GM12875 (cell line): ENCODE results near the gene DOCK1.

ENCODE experiments used
- H3K4me3 ChIP-seq: one replicate; pipeline ENCODE4 v1.5.1; 2011; ENCODE audit warnings: low read depth, low read length, control low read depth
- TF ChIP-seq, protein P1 (sequence below): IDR thresholded peaks from 2 replicates; pipeline ENCODE4 v1.5.1; 2011; ENCODE audit warnings: low read depth, mild to moderate bottlenecking, control low read depth, inconsistent platforms, low read length, moderate library complexity, borderline replicate concordance; ENCODE audit not compliant: insufficient read depth

The DOCK1 gene

GRCh38 chr10:127127822-127128221 lies 222.6 kb downstream of the DOCK1 start:
- H3K4me3 ChIP-seq = no peak overlapping the region
- TF ChIP-seq, protein P1, sequence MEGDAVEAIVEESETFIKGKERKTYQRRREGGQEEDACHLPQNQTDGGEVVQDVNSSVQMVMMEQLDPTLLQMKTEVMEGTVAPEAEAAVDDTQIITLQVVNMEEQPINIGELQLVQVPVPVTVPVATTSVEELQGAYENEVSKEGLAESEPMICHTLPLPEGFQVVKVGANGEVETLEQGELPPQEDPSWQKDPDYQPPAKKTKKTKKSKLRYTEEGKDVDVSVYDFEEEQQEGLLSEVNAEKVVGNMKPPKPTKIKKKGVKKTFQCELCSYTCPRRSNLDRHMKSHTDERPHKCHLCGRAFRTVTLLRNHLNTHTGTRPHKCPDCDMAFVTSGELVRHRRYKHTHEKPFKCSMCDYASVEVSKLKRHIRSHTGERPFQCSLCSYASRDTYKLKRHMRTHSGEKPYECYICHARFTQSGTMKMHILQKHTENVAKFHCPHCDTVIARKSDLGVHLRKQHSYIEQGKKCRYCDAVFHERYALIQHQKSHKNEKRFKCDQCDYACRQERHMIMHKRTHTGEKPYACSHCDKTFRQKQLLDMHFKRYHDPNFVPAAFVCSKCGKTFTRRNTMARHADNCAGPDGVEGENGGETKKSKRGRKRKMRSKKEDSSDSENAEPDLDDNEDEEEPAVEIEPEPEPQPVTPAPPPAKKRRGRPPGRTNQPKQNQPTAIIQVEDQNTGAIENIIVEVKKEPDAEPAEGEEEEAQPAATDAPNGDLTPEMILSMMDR = no peak

GRCh38 chr10:127129104-127129503 lies 223.9 kb downstream of the DOCK1 start:
- TF ChIP-seq, protein P1 = no peak
- no peak overlapping the region for H3K4me3 ChIP-seq

DNA sequence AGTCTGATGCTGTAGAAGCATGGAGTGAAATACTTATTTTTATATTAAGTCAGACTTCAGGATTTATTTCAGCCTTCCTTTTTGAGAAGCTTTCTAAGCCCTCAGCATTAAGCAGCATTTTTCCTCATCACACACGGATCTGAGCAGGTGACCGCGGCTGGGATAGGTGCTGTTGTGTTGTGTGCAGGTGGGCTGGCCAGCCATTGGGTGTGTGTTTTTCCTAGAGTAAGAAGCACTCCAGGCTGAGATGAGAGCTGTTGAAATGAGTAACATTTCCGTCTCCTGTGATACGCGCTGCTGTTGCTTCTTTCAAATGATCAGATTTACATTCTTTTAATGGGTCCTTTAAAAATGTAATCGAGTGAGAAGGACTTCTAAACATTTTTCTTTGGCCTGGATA lies 227.2 kb downstream of the DOCK1 start:
- H3K4me3 ChIP-seq = no peak overlapping the region
- TF ChIP-seq, protein P1 = no peak

GRCh38 chr10:127133225-127133624 lies 228.0 kb downstream of the DOCK1 start:
- TF ChIP-seq, protein P1 = no peak

GRCh38 chr10:127133672-127134500 lies 228.7 kb downstream of the DOCK1 start:
- H3K4me3 ChIP-seq = no peak overlapping the region
- TF ChIP-seq, protein P1 = no peak

More at GRCh38 chr10:127133225-127133624, 228.0 kb downstream of the DOCK1 start:
- no peak overlapping the region for H3K4me3 ChIP-seq

DNA sequence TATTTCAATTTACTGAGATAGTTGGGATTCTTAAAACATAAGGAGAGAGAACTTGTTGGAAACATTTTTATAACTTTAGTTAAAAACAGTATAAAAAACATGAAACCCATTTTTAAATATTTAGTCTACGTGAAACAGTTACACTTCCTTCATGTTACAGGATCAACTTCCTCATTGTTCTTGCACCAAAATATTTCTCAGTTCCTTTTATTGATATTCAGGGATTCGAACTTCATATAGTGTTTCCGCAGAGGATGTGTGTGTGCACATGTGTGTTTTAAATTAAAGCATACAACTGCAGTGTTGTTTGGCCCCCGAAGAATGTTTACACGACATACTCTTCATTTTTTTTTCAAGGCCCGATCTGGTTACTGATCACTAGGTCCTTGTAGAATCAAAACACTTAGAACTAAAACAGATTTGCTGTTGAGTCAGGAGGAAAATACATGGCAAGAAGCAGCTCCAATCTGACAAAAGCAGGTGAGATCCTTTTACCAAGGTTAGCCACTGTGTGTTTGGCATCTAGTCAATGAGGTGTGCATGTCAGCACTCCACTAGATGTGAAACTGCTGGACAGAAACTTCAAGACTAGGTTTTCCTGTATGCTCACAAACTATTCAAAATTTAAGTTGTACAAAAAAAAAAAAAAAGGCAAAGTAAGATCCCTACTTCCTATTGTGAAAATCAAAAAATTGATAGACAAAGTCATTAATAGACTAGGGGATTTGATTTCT lies 230.8 kb downstream of the DOCK1 start:
- TF ChIP-seq, protein P1 = no peak
- no peak overlapping the region for H3K4me3 ChIP-seq
